ENCODE measurements around the gene PSTK. TPM values are rescaled to one million over a fixed set of nuclear protein-coding genes. Genes with fewer than 3 reads are reported as not detected.

PSTK gene
- total and polyA plus RNA-seq, 2 of the 13 experiments (the other 11 are each of a cell fraction or from before 2014, with no cell fraction given): 8.2 to 9.3 TPM

GRCh38 chr10:123008355-123009104 lies 28.3 kb downstream of the PSTK start, which contains the start of the genes ACADSB and IKZF5 (continued):
- peak; percentile 33; the same call in 1 of the 2 replicates for TF ChIP-seq GMEB1 (CRISPR knock-in tag; IDR thresholded peaks at IDR 0.05; ENCODE audit: borderline replicate concordance)
- peak; percentile 44 for TF ChIP-seq PAXIP1 (CRISPR knock-in tag; conservative IDR thresholded peaks at IDR 0.05)
- peak; percentile 78 for TF ChIP-seq KAT7 (CRISPR knock-in tag; IDR thresholded peaks at IDR 0.05; ENCODE audit: borderline replicate concordance)
- TF ChIP-seq, protein P1, sequence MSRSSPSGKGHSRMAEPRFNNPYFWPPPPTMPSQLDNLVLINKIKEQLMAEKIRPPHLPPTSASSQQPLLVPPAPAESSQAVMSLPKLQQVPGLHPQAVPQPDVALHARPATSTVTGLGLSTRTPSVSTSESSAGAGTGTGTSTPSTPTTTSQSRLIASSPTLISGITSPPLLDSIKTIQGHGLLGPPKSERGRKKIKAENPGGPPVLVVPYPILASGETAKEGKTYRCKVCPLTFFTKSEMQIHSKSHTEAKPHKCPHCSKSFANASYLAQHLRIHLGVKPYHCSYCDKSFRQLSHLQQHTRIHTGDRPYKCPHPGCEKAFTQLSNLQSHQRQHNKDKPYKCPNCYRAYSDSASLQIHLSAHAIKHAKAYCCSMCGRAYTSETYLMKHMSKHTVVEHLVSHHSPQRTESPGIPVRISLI (CRISPR knock-in tag; IDR thresholded peaks at IDR 0.05; ENCODE audit: borderline replicate concordance): no peak
- TF ChIP-seq ZBTB7A (CRISPR knock-in tag; IDR thresholded peaks at IDR 0.05): no peak
- TF ChIP-seq HNRNPUL1 (IDR thresholded peaks at IDR 0.05; ENCODE audit: low read depth, low read length): no peak
- TF ChIP-seq, protein P2, sequence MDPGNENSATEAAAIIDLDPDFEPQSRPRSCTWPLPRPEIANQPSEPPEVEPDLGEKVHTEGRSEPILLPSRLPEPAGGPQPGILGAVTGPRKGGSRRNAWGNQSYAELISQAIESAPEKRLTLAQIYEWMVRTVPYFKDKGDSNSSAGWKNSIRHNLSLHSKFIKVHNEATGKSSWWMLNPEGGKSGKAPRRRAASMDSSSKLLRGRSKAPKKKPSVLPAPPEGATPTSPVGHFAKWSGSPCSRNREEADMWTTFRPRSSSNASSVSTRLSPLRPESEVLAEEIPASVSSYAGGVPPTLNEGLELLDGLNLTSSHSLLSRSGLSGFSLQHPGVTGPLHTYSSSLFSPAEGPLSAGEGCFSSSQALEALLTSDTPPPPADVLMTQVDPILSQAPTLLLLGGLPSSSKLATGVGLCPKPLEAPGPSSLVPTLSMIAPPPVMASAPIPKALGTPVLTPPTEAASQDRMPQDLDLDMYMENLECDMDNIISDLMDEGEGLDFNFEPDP (CRISPR knock-in tag; conservative IDR thresholded peaks at IDR 0.05): 0 out of 2 replicates have a peak, but pooled peaks have one; percentile 49
- TF ChIP-seq MBD4 (IDR thresholded peaks at IDR 0.05; ENCODE audit: borderline replicate concordance, low read length): no peak
- peak; percentile 99 for TF ChIP-seq POLR2AphosphoS5 (IDR thresholded peaks at IDR 0.05; ENCODE audit: low read depth, low read length)
- no peak for TF ChIP-seq ZNF264 (CRISPR knock-in tag; IDR thresholded peaks at IDR 0.05)
- peak; percentile 78; the same call in 1 of the 2 replicates for TF ChIP-seq SP1 (IDR thresholded peaks at IDR 0.05)
- peak; percentile 91 for TF ChIP-seq SP1 (CRISPR knock-in tag; IDR thresholded peaks at IDR 0.05)
- TF ChIP-seq, protein P3, sequence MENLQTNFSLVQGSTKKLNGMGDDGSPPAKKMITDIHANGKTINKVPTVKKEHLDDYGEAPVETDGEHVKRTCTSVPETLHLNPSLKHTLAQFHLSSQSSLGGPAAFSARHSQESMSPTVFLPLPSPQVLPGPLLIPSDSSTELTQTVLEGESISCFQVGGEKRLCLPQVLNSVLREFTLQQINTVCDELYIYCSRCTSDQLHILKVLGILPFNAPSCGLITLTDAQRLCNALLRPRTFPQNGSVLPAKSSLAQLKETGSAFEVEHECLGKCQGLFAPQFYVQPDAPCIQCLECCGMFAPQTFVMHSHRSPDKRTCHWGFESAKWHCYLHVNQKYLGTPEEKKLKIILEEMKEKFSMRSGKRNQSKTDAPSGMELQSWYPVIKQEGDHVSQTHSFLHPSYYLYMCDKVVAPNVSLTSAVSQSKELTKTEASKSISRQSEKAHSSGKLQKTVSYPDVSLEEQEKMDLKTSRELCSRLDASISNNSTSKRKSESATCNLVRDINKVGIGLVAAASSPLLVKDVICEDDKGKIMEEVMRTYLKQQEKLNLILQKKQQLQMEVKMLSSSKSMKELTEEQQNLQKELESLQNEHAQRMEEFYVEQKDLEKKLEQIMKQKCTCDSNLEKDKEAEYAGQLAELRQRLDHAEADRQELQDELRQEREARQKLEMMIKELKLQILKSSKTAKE (CRISPR knock-in tag; IDR thresholded peaks at IDR 0.05; ENCODE audit: borderline replicate concordance): peak; percentile 84
- TF ChIP-seq SOX6 (IDR thresholded peaks at IDR 0.05): no peak
- TF ChIP-seq SOX6 (CRISPR knock-in tag; IDR thresholded peaks at IDR 0.05): no peak
- TF ChIP-seq, protein P4, sequence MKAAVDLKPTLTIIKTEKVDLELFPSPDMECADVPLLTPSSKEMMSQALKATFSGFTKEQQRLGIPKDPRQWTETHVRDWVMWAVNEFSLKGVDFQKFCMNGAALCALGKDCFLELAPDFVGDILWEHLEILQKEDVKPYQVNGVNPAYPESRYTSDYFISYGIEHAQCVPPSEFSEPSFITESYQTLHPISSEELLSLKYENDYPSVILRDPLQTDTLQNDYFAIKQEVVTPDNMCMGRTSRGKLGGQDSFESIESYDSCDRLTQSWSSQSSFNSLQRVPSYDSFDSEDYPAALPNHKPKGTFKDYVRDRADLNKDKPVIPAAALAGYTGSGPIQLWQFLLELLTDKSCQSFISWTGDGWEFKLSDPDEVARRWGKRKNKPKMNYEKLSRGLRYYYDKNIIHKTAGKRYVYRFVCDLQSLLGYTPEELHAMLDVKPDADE (CRISPR knock-in tag; IDR thresholded peaks at IDR 0.05): no peak
- peak; percentile 42 for TF ChIP-seq HNRNPK (IDR thresholded peaks at IDR 0.05; ENCODE audit: low read depth, low read length, poor library complexity, severe bottlenecking)
- TF ChIP-seq MEF2D (CRISPR knock-in tag; IDR thresholded peaks at IDR 0.05): no peak; the same call in 1 of the 2 replicates
